Measurements from ENCODE around the gene FOXP1.

The FOXP1 gene

GRCh38 chr3:71587958-71588357 lies 4.4 kb upstream of the FOXP1 start:
- DNase-seq (ENCODE audit: low read depth in 3 of 3, low spot score in 1 of 3) = no peak

GRCh38 chr3:71586810-71587242 lies 3.3 kb upstream of the FOXP1 start:
- DNase-seq (ENCODE audit: low read depth in 3 of 3, low spot score in 1 of 3) = no peak

DNA sequence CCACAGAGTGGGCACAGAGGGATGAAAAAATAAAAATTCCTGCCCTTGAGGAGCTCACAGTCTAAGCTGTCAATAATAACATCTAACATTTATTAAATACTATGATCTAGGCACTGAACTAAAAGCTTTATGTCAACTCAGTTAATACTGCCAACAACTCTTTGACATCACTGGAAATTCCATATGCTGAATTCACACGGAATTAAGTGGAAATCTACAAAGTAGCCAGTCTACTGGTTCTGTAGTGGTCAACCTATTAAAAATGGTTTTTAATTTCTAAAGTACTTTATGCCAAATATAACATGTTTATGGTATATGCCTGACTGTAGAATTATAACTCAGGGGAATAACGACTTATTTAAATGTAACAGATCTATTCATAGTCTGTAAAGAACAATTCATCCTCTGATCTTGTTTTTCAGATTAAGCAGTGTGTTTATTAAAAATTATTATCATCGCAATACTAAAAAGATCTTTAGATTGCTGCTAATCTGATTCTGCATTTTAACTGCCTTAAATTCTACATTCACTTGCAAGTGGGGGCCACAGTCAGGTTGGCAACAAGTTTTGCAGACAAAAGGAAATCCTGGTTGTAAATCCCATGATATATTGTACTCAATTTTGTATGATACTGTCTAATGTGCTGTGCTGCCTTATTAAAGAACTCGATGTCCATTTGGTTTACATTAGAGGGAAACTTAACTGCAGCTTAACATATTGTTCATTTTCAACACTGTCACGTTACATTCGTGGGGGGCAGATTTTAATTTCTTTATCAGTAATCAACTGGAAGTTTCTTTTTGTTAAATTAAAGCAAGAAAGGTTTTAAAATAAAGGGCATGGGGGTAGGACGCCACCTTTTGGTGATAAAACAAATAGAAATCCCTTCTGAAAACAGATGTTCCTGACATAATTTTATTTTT lies 2.6 kb upstream of the FOXP1 start:
- DNase-seq (ENCODE audit: low read depth in 3 of 3, low spot score in 1 of 3) = no peak

GRCh38 chr3:71585131-71585530 lies 1.6 kb upstream of the FOXP1 start:
- DNase-seq (ENCODE audit: low read depth in 3 of 3, low spot score in 1 of 3) = no peak

- peak in 1 of 3 donors; percentile 37 for DNase-seq (ENCODE audit: low read depth in 3 of 3, low spot score in 1 of 3)
Observed at GRCh38 chr3:71584394-71585011, 975 bp upstream of the FOXP1 start.

- DNase-seq (ENCODE audit: low read depth in 3 of 3, low spot score in 1 of 3) = peak in 2 of 3 donors; percentile 35 to 71
Observed at GRCh38 chr3:71582612-71583565, 639 bp downstream of the FOXP1 start.

GRCh38 chr3:71582036-71582611 lies 1.4 kb downstream of the FOXP1 start:
- peak in 2 of 3 donors; percentile 10 to 44 for DNase-seq (ENCODE audit: low read depth in 3 of 3, low spot score in 1 of 3)

- DNase-seq (ENCODE audit: low read depth in 3 of 3, low spot score in 1 of 3) = peak in 1 of 3 donors; percentile 30
Observed at GRCh38 chr3:71581457-71582035, 2.0 kb downstream of the FOXP1 start.

DNA sequence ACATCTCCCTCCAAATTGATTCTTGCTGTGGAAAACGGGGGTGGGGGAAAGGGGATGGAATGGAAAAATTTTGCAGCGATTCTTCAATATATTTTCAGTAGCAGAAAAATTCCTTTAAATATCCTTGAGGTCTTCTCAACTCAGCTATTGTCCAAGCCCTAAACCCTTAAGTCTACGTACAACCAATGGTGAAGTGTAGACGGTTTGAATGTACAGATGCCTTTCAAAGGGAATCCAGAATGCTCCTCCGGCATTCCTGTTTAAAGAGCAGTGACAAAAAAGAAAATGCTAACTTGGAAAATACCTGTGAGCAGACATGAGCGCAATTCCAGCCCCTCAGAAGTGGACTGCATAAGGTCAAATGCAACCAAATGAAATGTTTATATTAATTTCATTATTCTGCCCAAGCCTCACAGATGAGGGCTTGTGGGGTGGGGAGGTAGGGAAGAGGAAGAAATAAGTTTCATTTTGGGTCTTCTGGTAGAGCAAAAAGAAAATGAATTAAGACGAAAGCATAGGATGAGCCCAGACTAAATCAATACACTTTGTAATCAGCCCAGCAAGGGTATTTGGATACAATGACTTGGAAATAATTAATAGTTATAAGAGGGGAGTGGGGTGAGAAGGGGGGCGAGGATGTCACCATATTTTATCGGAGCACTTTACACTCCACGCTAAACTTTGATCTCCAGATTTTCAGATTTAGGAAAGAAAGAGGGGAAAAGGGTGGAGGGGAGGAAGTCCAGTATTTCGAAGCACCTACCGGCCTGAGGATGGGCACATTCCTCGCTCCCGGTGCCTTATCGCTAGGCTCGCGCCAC lies 2.7 kb downstream of the FOXP1 start:
- no peak for DNase-seq (ENCODE audit: low read depth in 3 of 3, low spot score in 1 of 3)

DNA sequence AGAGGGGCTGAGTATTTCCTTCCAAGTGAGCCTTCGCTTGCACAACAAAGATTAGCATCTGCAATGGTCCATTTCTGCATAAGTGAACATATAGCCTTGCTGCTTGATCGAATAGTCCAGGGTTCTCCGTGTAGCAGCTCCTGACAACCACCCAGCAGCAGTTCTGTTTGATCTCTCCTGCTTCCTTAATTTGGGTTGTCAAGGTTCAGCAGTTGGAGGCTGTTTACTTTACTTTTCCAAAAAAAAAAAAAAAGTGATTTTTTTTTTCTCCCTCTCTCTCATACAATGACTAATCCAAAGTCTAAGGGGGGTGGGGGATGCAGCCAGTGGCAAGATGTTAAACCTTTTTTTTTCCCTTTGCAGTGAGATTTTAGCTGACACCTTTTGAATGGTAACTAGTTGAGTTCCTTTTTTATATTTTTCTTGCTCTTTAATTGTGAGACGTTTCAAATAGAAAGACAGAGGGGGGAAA lies 3.6 kb downstream of the FOXP1 start:
- DNase-seq (ENCODE audit: low read depth in 3 of 3, low spot score in 1 of 3) = no peak

GRCh38 chr3:71579326-71579934 lies 4.1 kb downstream of the FOXP1 start:
- no peak for DNase-seq (ENCODE audit: low read depth in 3 of 3, low spot score in 1 of 3)

DNA sequence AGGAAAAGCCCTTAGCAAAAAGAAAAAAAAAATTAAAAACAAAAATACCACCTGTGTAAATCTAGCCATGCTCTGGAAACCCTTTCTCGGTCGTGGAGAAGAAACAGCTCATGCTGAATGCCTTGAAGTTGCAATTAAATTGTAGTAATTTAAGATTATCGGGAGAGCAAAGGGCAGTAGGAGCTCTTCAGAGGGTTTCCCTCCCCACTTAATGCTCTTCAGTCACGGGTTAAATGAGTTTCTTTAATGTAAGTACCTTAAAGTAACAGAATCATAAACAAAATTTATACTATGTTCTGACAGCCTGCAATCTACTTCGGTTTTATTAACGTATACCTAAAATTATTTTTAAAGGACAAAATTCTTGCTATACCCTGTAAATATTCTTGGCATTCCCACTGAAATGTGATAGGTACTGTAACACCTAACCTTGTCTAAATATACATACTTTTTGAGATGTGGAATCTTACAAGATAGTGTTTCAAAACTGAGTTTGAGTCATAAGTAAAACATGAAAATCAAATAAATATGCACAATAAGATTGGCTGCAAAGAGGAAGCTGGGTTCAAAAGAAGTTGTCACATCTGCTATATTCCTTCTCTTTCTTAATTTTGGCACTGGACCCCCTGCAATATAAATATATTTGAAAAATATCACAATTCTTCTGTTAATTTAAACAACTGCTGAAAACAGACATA lies 5.3 kb downstream of the FOXP1 start:
- no peak for DNase-seq (ENCODE audit: low read depth in 3 of 3, low spot score in 1 of 3)

GRCh38 chr3:71577011-71577410 lies 6.5 kb downstream of the FOXP1 start:
- no peak for DNase-seq (ENCODE audit: low read depth in 3 of 3, low spot score in 1 of 3)

GRCh38 chr3:71575433-71575832 lies 8.1 kb downstream of the FOXP1 start:
- DNase-seq (ENCODE audit: low read depth in 3 of 3, low spot score in 1 of 3) = no peak

DNA sequence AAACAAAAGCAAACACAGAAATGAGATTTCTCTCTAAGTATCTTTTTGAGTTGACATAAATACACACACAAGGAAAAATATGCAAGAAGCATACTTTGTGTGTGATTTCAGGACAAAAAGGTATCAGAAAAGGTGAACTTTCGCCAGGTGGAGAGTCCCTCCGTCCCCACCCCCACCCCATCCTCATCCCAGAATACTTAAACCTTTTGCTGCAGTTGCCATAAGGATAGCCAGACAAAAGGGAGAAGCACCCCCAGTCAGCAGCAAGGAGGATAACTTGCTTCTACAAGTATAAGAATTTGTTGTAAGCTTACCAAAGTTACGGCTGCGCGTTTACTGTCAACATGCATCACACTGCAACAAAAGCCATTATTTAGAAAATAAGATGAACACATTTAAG lies 10.3 kb downstream of the FOXP1 start:
- no peak for DNase-seq (ENCODE audit: low read depth in 3 of 3, low spot score in 1 of 3)

- DNase-seq (ENCODE audit: low read depth in 3 of 3, low spot score in 1 of 3) = no peak
Observed at GRCh38 chr3:71570546-71570945, 13.0 kb downstream of the FOXP1 start.

DNA sequence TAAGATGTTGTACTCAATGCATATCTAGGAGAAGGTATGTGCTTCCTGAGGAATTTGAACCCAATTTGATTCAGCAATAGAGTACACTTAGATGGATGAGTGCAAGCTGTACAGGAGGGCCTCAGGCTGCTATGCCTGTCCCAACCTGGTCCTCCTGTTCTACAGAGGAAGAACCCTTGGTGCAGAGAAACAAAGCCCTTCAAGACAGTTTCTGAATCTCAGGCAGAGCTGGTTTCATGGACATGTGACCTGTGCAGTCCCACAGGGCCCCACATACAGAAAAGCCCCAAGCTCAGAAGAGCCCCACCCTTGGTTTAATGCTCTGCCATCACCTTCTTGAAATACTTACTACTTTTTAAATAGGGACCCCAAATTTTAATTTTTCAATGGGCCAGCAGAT lies 15.3 kb downstream of the FOXP1 start:
- DNase-seq (ENCODE audit: low read depth in 3 of 3, low spot score in 1 of 3) = no peak

GRCh38 chr3:71566776-71567175 lies 16.8 kb downstream of the FOXP1 start:
- DNase-seq (ENCODE audit: low read depth in 3 of 3, low spot score in 1 of 3) = no peak

DNA sequence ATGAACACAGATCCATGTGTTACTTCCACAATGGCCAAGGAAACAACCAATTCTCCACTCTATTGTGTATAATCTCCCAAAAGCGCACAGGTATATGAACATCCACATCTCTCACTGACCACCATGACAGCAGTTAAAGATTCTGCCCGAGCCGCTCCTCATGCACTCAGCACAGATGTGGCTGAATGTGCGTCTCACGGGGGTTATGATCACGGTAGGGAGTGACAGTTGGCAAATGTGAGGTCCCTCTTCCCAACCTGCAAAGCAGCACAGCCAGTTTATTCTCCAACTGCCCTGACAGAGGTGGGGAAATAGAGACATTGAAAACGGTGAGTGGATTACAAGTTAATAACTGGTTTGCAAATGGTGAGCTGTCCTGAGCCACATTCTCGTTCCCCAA lies 17.6 kb downstream of the FOXP1 start:
- no peak for DNase-seq (ENCODE audit: low read depth in 3 of 3, low spot score in 1 of 3)
